A549 (cell line): ENCODE data around the gene TRNT1. TPM values are rescaled to one million over a fixed set of nuclear protein-coding genes. Genes with fewer than 3 reads are reported as not detected.

Experiments
- ATAC-seq, 2 experiments: fragments of 200-7000 bp in 1 of 2; fragments of >200 bp in 1 of 2; cut with Nextera tagmentation in 1 of 2; cut with Tn5 transposase in 1 of 2; 3 replicates each; pipeline versions ENCODE4 v1.8.0 to v1.9.1; 2018 to 2020; ENCODE audit warnings: mild to moderate bottlenecking in 1 of 2, moderate library complexity in 1 of 2
- CTCF ChIA-PET: fragments of 300-600 bp; sonication (Branson Sonifier 250); formaldehyde crosslinking; extraction: SDS; loops from one replicate; lab custom pipeline; 2021; ENCODE audit warnings: antibody characterized with exemption, inconsistent platforms; lab: Yijun Ruan, JAX
- POLR2A ChIA-PET: fragments of 350-600 bp; formaldehyde crosslinking; extraction: SDS; loops from one replicate; lab custom pipeline; 2021; ENCODE audit warnings: antibody characterized with exemption, inconsistent platforms; lab: Yijun Ruan, JAX
- DNase-seq, 2 experiments: peaks; one replicate each; pipeline versions ENCODE4 v3.0.0 to v3.0.0-alpha.2; 2011 to 2016; ENCODE audit warnings: low read depth in 1 of 2, low spot score in 1 of 2
- FAIRE-seq: peaks from 2 replicates; lab custom pipeline; 2011; peaks lifted over from hg19 to GRCh38; lab: Jason Lieb, UNC
- H3K27ac ChIP-seq, 2 experiments: fragments of >200 bp; sonication (Bioruptor Twin); formaldehyde crosslinking; 3 replicates each; pipeline ENCODE4 v1.5.1; 2016 to 2017
- H3K4me1 ChIP-seq: fragments of >200 bp; sonication (Bioruptor Twin); formaldehyde crosslinking; 3 replicates; pipeline ENCODE4 v1.6.1; 2016
- H3K4me2 ChIP-seq: fragments of >200 bp; sonication (Bioruptor Twin); formaldehyde crosslinking; 3 replicates; pipeline ENCODE4 v1.6.1; 2016
- H3K4me3 ChIP-seq: fragments of >200 bp; sonication (Bioruptor Twin); formaldehyde crosslinking; 3 replicates; pipeline ENCODE4 v1.5.1; 2016
- H3K9me3 ChIP-seq: fragments of >200 bp; sonication (Bioruptor Twin); formaldehyde crosslinking; 3 replicates; pipeline ENCODE4 v1.6.1; 2016
- BCL3 ChIP-seq: fragments of >200 bp; sonication (Bioruptor Twin); formaldehyde crosslinking; IDR thresholded peaks from 3 replicates; pipeline ENCODE4 v1.6.1; 2016
- BHLHE40 ChIP-seq: IDR thresholded peaks from 2 replicates; pipeline ENCODE4 v1.6.1; 2012; ENCODE audit warnings: low read depth, low read length, inconsistent platforms
- CBX2 ChIP-seq: fragments of 200-600 bp; sonication (generic); IDR thresholded peaks from 2 replicates; pipeline ENCODE4 v1.6.1; 2016; ENCODE audit warnings: low read depth, mild to moderate bottlenecking, borderline replicate concordance
- CEBPB ChIP-seq, 2 experiments: fragments of >200 bp in 1 of 2; sonication (Bioruptor Twin) in 1 of 2; formaldehyde crosslinking in 1 of 2; IDR thresholded peaks; 2 replicates each; pipeline ENCODE4 v1.6.1; 2012 to 2016
- ELK1 ChIP-seq: fragments of 150-350 bp; IDR thresholded peaks from 2 replicates; pipeline ENCODE4 v1.6.1; 2014; ENCODE audit warnings: low read depth, mild to moderate bottlenecking, low read length
- ESRRA ChIP-seq: fragments of 150-350 bp; IDR thresholded peaks from 2 replicates; pipeline ENCODE4 v1.6.1; 2014; ENCODE audit warnings: mild to moderate bottlenecking, low read length, borderline replicate concordance
- FOSL2 ChIP-seq, 2 experiments: fragments of 450-650 bp in 1 of 2; fragments of >200 bp in 1 of 2; sonication (Bioruptor Twin) in 1 of 2; formaldehyde crosslinking; IDR thresholded peaks; 2 replicates each; pipeline versions ENCODE4 v1.5.0 to v1.6.1; 2016 to 2020; ENCODE audit warnings: mild to moderate bottlenecking in 1 of 2, moderate library complexity in 1 of 2
- HMGXB4 ChIP-seq: fragments of 250-450 bp; sonication (Bioruptor Pico); IDR thresholded peaks from 2 replicates; pipeline ENCODE4 v1.5.0; 2021; ENCODE audit warnings: mild to moderate bottlenecking, moderate library complexity, borderline replicate concordance
- HOXB13 ChIP-seq: fragments of 250-450 bp; sonication (Bioruptor Pico); IDR thresholded peaks from 2 replicates; pipeline ENCODE4 v1.5.0; 2020; ENCODE audit warnings: low read depth, mild to moderate bottlenecking, moderate library complexity
- HOXB5 ChIP-seq: fragments of 250-450 bp; sonication (Bioruptor Pico); IDR thresholded peaks from 2 replicates; pipeline ENCODE4 v1.5.0; 2020; ENCODE audit warnings: mild to moderate bottlenecking, moderate library complexity
- JUN ChIP-seq, 2 experiments: fragments of >200 bp; sonication (Bioruptor Twin); formaldehyde crosslinking; IDR thresholded peaks; 2 replicates in 1 of 2; 3 replicates in 1 of 2; pipeline ENCODE4 v1.6.1; 2016 to 2017
- JUNB ChIP-seq: fragments of >200 bp; sonication (Bioruptor Twin); formaldehyde crosslinking; IDR thresholded peaks from 2 replicates; pipeline ENCODE4 v1.6.1; 2016
- KDM1A ChIP-seq: fragments of 200-600 bp; sonication (generic); IDR thresholded peaks from 2 replicates; pipeline ENCODE4 v1.6.1; 2016; ENCODE audit warnings: low read depth, mild to moderate bottlenecking
- RAD21 ChIP-seq, 2 experiments: fragments of >200 bp in 1 of 2; sonication (Bioruptor Twin) in 1 of 2; formaldehyde crosslinking in 1 of 2; IDR thresholded peaks in 1 of 2; conservative IDR thresholded peaks in 1 of 2; 2 replicates in 1 of 2; 3 replicates in 1 of 2; pipeline ENCODE4 v1.6.1; 2012 to 2018; ENCODE audit warnings: inconsistent platforms in 1 of 2
- REST ChIP-seq: fragments of 200-600 bp; sonication (generic); IDR thresholded peaks from 2 replicates; pipeline ENCODE4 v1.6.1; 2016; ENCODE audit warnings: antibody characterized with exemption, mild to moderate bottlenecking, moderate library complexity
- RNF2 ChIP-seq: fragments of 200-600 bp; sonication (generic); IDR thresholded peaks from 2 replicates; pipeline ENCODE4 v1.6.1; 2016; ENCODE audit warnings: low read depth, mild to moderate bottlenecking, antibody characterized with exemption, moderate library complexity, borderline replicate concordance
- SREBF2 ChIP-seq: fragments of 450-650 bp; IDR thresholded peaks from 2 replicates; pipeline ENCODE4 v1.6.1; 2014; ENCODE audit warnings: mild to moderate bottlenecking, moderate library complexity
- ZNF302 ChIP-seq: fragments of 250-450 bp; sonication (Bioruptor Pico); IDR thresholded peaks from 2 replicates; pipeline ENCODE4 v1.9.0; 2021; ENCODE audit warnings: inconsistent platforms, mild to moderate bottlenecking, moderate library complexity
- WGBS: methylation state at CpG from one replicate; pipeline ENCODE4 v1.1.6; 2017; ENCODE audit errors: missing lambda C conversion rate; 5-methylcytosine and 5-hydroxymethylcytosine counted together
- polyA plus RNA-seq, 4 experiments: library from polyadenylated mRNA; depleted of rRNA in 3 of 4; stranded (reverse); fragments of >200 nt; fragmentation: RNase III in 1 of 4; extraction: RNeasy Plus Mini Kit Qiagen cat#74134 plus additional on column Dnase treatment in 1 of 4; gene quantifications; 2 replicates in 3 of 4; 3 replicates in 1 of 4; pipeline ENCODE4 v1.2.3, GENCODE V29; 2011 to 2017

TRNT1 gene
- polyA plus RNA-seq, 2 of the 4 experiments (the other 2 are of a cell fraction), result 25.7 to 32.0 TPM

GRCh38 chr3:3177861-3178497, 51.2 kb downstream of the TRNT1 start:
- H3K4me1 ChIP-seq, result peaks cover 11% of the 10 kb centered on the region
- ATAC-seq (no peak), DNase-seq (peak in 1 of 2 experiments; percentile 17), FAIRE-seq (no peak)
- H3K9me3 ChIP-seq, result no peaks in the 10 kb centered on the region
- WGBS, result 48% methylated on average over 10 of the region's 10 CpGs
- TF ChIP-seq CBX2 (no peak), FOSL2 (IDR thresholded peaks at IDR 0.05) (no peak), FOSL2 (CRISPR knock-in tag; IDR thresholded peaks at IDR 0.05) (peak; percentile 66), ESRRA (no peak), RAD21 (conservative IDR thresholded peaks at IDR 0.05 in 1 of 2, IDR thresholded peaks at IDR 0.05 in 1 of 2) (no peak), ELK1 (no peak), BHLHE40 (no peak)
- H3K4me3 ChIP-seq, result peak overlapping the region; percentile 83; the same call in 2 of the 3 replicates
- peak overlapping the region; percentile 95 for H3K4me2 ChIP-seq
- CTCF ChIA-PET, result no interaction called here
- POLR2A ChIA-PET, result interaction anchor here (1.1 kb wide), 1 partner anchor 26 kb away, joined by 3 read pairs; no protein-coding TSS in a partner anchor
- no peak overlapping the region for H3K27ac ChIP-seq

GRCh38 chr3:3178498-3179328, 52.0 kb downstream of the TRNT1 start:
- H3K9me3 ChIP-seq, result no peaks in the 10 kb centered on the region
- TF ChIP-seq KDM1A (no peak), REST (peak; percentile 58; the same call in 1 of the 2 replicates), JUN (IDR thresholded peaks at IDR 0.05) (no peak), HOXB5 (CRISPR knock-in tag) (no peak)
- TF ChIP-seq, all 56 proteins: peak for 1
- WGBS, result 21% methylated on average over 16 of the region's 16 CpGs
- Histone ChIP-seq H3K4me2 (peak overlapping the region; percentile 95), H3K4me1 (peaks cover 11% of the 10 kb centered on the region), H3K27ac (peak overlapping the region; percentile 69 to 96), H3K4me3 (peak overlapping the region; percentile 83)
- peak in 1 of 2 experiments; percentile 15; a peak in 4 of 6 replicates for ATAC-seq
- ChIA-PET POLR2A (no interaction called here), CTCF (interaction anchor here (0.8 to 1.0 kb wide), 4 partner anchors 8 to 742 kb away, joined by 3 to 5 read pairs (median 4); no protein-coding TSS in a partner anchor)
- DNase-seq, result no peak
- FAIRE-seq, result no peak

- no peak for FAIRE-seq
- Histone ChIP-seq H3K4me3 (peak within 1 kb of the TSS; percentile 83), H3K9me3 (no peaks in the 10 kb centered on the region), H3K27ac (peak within 1 kb of the TSS; percentile 69 to 96), H3K4me2 (peak within 1 kb of the TSS; percentile 95), H3K4me1 (peaks cover 11% of the 10 kb centered on the region)
- CTCF ChIA-PET, result interaction anchor here (0.6 to 1.0 kb wide), 5 partner anchors 8 to 1513 kb away, joined by 3 to 5 read pairs (median 4); no protein-coding TSS in a partner anchor
- POLR2A ChIA-PET, result no interaction called here
- under 1% methylated on average over 20 of the region's 56 CpGs for WGBS
- DNase-seq, result peak; percentile 84 to 88
- peak; percentile 97 to 100 for ATAC-seq
- TF ChIP-seq CEBPB (IDR thresholded peaks at IDR 0.05) (no peak), RAD21 (conservative IDR thresholded peaks at IDR 0.05 in 1 of 2, IDR thresholded peaks at IDR 0.05 in 1 of 2) (peak; percentile 16 to 21; a peak in 2 of 5 replicates), CBX2 (no peak), JUNB (no peak), ZNF302 (CRISPR knock-in tag) (no peak), RNF2 (no peak), HMGXB4 (no peak), JUN (IDR thresholded peaks at IDR 0.05) (peak; percentile 68 to 96; a peak in 4 of 5 replicates), SREBF2 (no peak), FOSL2 (IDR thresholded peaks at IDR 0.05) (no peak), FOSL2 (CRISPR knock-in tag; IDR thresholded peaks at IDR 0.05) (no peak), HOXB13 (CRISPR knock-in tag) (no peak), BCL3 (peak; percentile 80; the same call in 1 of the 3 replicates)
These were observed 52.8 kb downstream of the TRNT1 start, which contains the start of gene CRBN for GRCh38 chr3:3179407-3180094. CRBN (minus strand) TSS chr3:3179691; CDS start chr3:3179687, 4 bp downstream.
